Measurements from ENCODE around the gene THUMPD2.

THUMPD2 gene, protein sequence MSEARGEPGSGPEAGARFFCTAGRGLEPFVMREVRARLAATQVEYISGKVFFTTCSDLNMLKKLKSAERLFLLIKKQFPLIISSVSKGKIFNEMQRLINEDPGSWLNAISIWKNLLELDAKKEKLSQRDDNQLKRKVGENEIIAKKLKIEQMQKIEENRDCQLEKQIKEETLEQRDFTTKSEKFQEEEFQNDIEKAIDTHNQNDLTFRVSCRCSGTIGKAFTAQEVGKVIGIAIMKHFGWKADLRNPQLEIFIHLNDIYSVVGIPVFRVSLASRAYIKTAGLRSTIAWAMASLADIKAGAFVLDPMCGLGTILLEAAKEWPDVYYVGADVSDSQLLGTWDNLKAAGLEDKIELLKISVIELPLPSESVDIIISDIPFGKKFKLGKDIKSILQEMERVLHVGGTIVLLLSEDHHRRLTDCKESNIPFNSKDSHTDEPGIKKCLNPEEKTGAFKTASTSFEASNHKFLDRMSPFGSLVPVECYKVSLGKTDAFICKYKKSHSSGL

DNA sequence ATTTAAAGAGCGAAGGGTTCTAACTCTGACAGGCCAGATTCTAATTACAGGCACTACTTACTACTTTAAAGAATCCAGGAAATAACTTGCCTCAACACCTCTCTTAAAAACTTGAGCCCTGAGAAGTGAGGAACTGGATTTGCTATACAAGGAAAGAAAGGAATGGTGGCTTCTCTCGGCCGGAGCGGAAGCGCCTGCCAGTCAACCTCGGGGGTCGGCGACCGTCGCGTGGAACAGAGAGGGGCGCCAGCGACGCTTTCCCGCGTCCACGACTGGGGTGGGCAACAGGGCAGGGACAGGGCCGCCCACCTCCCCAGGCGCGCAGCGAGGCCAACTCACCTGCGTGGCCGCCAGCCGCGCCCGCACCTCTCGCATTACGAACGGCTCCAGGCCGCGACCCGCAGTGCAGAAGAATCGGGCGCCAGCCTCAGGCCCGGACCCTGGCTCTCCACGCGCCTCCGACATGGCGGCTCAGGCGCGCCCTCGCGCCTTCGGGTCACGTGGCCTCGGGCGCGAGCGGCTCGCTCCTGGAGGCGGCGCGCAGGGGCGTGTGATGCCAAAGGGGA is at the start of gene THUMPD2:
THUMPD2 (minus strand) TSS at position 484 of the 566 bp plus-strand sequence; CDS start at position 465, 19 bp downstream.
- peak; percentile 83 for DNase-seq (ENCODE audit: low read depth, low spot score)

DNA sequence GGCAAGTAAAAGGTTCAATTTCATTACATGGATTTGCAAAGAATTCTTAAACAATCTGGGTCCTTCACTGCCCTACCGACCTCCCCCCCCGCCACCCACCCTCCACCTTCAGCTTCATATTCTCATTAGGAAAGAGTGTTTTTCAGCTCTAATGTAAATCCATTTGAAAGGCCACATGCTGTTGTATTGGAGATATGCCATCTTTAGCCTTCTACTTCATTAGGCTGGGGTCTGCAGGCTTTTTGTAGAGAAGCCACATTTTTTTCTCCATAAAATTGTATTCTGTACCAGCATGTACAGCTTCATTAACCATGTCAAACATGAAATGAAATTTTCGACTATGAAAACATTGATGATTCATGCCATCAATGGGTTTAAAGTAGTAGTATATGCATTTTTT is 42.8 kb upstream of the THUMPD2 start:
- DNase-seq (ENCODE audit: low read depth, low spot score), result no peak

DNA sequence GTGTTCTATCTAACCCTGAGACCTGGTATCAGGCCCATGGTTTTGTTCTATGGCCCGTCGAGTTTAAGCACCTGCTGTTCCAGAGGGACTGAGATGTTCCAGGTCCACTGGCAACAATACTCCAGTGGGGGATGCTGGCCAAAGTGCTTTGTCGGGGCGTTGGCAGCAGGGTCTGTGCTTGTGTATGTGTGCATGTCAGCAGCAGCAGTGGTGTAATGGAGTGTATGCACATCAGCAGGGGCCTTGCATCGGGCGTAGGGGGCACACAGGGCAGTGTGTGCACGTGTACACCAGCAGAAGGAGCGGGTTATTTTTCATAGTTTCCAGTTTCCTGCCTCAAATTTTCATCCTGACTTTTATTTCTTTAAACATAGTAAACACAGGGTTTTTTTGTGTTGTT is 37.8 kb upstream of the THUMPD2 start:
- DNase-seq (ENCODE audit: low read depth, low spot score), result no peak

DNA sequence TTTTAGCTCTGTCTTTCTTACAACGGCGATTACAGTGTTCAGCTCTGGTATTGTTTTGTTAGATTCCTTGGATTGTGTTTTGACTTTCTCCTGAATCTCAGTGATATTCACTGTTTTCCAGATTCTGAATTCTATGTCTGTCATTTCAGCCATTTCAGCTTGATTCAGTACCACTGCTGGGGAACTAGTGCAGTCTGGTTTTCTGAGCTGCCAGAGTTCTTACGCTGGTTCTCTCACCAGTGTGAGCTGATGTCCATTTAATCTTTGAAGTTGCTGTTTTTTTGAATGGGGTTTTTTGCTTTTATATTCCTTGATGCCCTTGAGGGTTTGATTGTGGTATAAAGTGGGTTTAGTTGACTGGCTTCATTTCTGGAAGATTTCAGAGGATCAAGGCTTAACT is 37.4 kb upstream of the THUMPD2 start:
- DNase-seq (ENCODE audit: low read depth, low spot score), result no peak

DNA sequence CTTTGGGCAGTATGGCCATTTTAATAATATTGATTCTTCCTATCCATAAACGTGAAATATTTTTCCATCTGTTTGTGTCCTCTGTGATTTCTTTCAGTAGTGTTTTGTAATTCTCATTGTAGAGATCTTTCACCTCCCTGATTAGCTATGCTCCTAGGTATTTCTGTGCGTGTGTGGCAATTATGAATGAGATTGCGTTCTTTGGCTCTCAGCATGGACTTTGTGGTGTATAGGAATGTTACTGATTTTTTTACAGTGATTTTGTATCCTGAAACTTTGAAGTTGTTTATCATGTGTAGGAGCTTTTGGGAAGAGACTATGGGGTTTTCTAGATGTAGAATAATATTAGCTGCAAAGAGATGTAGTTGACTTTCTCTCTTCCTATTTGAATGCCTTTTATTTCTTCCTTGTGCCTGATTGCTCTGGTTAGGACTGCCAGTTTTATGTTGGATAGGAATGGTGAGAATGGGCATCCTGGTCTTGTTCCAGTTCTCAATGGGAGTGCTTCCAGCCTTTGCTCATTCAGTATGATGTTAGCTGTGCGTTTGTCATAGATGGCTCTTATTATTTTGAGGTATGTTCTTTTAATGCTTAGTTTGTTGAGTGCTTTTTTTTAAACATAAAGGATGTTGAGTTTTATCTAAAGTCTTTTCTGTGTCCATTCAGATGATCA is 27.0 kb upstream of the THUMPD2 start:
- DNase-seq (ENCODE audit: low read depth, low spot score), result no peak

DNA sequence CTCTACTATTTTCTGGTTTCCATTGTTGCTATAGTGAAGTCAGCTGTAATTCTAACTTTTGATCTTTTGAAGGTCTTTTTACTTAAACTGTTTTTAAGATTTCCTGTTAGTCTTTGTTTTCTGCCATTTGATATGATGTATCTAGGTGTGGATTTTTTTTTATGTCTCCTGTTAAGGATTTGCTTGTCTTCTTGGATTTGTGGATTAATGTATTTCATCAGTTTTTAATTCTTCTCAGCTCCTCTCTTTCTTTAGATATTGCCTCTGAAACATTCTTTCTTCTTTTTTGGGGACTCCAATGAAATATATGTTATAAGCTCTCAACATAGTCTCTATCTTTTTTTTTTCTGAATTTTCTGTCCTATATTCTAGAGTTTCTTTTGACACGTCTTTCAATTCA is 24.8 kb upstream of the THUMPD2 start:
- no peak for DNase-seq (ENCODE audit: low read depth, low spot score)

DNA sequence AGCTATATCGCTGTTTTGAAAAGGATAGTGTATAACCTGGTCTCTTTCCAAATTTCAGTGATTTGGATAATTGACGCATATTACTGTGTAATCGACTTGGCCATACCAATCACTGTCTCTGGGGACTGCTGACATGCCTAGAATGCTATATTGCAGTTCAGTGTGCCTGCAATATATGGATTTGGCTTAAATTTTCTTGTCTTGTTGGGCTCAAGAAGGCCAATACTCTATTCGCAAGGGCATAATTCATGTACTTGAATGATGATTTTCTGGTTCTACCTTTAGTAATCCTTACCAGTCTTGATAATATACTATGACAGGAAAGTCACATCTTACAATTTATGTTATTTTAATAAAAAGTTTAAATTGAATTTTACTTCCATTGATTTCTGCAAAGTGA is 21.7 kb upstream of the THUMPD2 start:
- no peak for DNase-seq (ENCODE audit: low read depth, low spot score)

DNA sequence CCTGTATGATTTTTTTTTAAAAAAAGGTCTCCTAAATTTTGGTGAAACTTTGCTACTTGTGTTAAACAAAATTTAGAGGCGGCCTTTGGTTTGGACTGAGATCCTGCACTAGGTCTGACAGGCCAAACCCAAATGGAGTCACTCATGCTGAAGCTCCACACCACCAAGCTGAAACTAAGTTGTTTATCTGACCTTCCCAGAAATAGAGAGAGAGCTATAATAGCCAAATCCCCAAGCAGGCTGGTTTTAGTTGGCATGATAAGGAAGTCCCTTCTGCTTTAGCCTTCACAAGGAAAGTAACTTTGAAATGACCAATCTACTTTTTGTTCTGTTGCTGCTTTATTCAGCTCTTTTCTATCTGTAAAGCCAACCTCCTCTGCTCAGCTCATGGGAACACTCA is 17.1 kb upstream of the THUMPD2 start:
- no peak for DNase-seq (ENCODE audit: low read depth, low spot score)

DNA sequence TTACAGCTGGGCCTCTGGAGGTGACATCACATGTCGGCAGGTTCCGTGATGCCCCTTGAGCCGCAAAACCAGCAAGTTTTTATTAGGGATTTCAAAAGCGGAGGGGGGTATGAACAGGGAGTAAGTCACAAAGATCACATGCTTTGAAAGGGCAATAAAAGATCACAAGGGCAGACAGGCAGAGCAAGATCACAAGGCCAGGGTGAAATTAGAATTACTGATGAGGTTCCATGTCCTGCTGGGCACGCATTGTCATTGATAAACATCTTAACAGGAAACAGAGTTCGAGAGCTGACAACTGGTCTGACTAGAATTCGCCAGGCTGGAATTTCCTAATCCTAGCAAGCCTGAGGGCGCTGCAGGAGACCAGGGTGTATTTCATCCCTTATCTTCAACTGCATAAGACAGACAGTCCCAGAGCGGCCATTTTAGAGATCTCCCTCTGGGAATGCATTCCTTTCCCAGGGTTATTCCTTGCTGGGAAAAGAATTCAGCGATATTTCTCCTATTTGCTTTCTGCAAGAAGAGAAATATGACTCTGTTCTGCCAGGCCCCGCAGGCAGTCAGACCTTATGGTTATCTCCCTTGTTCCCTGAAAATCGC is 11.3 kb upstream of the THUMPD2 start:
- peak; percentile 10 for DNase-seq (ENCODE audit: low read depth, low spot score)

DNA sequence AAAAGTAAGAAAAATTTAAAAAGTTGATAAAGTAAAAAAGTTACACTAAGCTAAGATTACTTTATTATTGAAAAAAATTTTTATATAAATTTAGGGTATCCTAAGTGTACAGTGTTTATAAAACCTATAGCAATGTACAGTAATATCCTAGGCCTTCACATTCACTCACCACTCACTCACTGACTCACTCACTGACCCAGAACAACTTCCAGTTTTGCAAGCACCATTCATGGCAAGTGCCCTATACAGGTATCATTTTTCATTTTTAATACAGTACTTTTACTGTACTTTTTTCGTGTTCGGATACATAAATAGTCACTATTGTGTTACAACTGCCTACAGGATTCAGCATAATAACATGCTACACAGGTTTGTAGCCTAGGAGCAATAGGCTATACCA is 8.9 kb upstream of the THUMPD2 start:
- no peak for DNase-seq (ENCODE audit: low read depth, low spot score)

DNA sequence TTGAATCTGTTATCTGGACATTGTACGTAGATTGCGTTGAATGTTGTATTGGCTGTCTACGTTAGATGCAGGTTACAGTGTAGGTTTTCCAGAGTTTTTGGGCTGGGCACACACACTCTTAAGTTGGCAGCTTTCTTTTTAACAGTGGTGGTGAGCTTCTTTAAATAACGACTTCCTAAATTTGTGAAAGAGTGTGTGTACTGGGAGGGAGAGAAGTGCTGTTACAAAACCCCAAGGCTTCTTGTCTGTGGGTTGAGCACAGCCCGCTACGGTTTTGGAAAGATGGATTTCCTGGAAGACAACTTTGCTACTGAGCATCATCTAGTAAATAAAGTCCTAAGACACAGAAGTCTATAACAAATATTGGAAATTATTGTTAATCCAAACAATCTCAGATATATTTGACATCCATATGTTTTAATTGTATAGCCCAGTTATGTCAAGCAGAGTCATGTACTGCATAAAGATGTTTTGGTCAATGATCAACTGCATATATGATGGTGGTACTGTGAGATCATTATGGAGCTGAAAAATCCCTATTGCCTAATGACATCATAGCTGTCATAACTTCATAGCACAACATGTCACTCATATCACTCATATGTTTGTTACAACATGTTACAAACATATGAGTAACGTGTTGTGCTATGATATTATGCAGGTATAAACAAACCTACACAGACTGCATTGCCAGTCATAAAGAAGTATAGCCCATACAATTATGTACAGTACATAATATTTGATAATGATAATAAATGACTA is 7.9 kb upstream of the THUMPD2 start:
- no peak for DNase-seq (ENCODE audit: low read depth, low spot score)

DNA sequence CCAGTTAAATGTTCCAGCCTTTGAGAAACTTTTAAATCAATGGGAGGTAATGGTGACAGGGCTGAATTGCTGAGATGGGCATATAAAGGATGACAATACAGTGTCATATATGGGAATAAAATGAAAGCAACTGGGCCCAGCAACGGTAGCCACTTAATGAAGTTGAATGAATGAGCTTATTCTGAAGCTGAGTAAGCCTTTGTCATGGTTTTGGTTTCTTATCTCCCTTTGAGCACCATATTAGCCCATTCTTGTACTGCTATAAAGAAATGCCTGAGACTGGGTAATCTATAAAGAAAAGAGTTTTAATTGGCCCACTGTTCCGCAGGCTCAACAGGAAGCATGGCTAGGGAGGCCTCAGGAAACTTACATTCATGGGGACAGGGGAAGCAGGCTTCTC is 3.5 kb upstream of the THUMPD2 start:
- DNase-seq (ENCODE audit: low read depth, low spot score), result no peak

DNA sequence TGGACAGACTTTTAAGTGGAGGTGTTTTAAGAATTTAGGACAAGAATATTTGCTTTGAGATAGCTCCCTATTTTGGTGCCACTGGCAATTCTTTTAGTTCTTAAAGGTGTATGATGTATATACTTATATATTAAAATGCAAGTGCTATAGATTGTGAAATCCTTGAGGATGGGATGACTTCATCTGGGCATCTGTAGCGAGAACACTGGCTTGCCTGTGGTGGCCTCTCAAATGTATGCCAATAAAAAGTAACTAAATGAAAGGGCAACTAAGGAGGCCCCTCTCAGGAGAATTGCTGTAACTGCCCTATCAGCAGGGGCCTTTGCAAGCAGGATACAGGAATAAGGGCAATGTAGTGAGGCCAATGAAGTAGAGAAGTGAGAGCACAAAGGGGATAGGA is 2.6 kb upstream of the THUMPD2 start:
- no peak for DNase-seq (ENCODE audit: low read depth, low spot score)

DNA sequence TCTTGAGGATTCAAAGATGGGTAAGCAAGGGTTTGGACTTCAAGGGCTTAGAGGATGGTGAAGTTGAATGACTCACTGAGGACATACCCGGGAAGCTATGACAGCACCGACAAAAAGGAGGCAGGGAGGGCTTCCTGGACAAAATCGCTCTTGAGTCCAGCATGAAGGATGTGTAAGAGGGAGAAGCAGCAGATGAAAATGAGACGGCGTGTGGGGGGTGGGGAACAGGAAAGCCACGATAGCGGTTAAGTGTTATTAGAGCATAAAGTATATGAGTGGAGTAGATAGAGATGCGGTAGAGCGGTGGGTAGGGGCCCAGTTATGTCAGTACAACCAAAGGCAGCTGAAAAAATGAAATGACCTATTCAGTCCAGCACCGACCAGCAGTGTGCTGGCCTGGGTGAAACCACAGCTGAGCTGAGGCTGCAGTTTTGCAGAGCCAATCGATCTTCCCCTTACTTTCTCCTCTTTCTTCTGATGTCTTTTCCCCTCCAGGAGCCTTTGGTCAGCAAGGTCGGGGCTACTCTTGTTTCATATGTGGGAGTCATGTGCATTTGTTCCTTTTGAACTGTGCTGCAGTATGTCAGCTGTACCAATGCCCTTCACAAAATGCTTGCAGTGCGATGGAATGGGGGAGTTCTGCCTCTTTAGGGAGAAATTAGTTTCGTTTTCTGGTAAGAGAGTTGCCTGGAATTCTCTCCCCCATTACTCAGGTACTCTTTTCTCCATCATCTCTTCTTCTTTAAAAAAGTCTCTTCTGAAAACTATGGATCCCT is 2.0 kb upstream of the THUMPD2 start:
- DNase-seq (ENCODE audit: low read depth, low spot score), result no peak

DNA sequence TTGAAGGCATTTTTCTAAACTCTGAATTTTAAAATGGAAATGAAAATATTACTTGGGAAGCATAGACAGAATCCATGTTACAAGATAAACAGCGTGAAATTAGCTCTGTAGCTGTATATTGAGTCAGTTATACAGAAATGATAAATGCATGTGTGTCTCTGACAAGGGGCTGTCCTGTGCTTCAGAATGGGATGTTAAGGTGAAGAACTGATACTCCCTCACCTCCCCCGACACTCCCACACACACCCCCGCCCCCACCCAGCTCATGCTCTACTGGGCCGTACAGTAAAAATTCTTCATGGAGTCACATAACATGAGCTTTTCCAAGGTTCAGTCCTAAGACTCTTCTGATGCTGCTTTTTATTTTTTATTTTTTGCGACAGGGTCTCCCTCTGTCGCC is 869 bp upstream of the THUMPD2 start:
- DNase-seq (ENCODE audit: low read depth, low spot score), result no peak

DNA sequence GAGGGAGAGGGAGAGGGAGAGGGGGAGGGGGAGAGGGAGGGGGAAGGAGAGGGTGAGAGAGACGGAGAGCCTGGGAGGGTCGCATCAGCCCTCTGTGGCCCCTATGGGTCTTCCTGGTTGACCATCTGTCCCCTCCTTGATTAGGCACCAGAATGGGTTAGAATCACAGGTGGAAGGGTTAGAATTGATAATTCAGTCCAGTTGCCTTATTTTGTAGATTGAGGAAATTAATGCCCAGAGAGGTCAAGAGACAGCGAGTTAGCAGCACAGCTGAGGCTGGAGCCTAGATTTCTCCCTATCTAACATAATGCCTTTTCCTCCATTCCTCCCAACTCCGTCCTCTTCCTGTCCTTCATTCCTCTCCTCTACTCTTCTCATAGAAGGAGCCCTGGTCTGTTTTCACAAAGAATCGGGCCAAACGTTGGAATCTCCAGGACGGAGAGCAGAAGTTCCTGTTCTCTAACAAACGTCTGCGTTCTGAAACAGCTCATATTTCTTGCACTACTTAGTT is 338 bp upstream of the THUMPD2 start:
- DNase-seq (ENCODE audit: low read depth, low spot score), result no peak

DNA sequence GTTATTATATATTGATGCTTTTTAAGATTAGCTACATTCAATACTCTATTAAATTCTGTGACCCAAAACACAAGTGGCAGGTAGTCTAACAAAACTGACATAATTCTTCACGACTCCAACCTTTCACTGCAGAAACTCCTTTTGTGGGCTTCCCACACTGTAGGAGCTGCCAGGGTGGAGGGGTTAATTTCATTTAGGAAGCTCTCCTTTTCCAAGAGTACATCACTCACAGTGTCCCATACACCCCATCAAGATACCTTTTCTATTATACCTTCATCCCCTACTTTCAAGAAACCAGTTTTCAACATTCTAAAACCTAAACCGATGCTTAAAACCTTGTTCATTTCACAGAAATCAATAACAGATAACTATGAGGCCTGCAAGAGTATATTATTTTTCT is 825 bp downstream of the THUMPD2 start:
- DNase-seq (ENCODE audit: low read depth, low spot score), result no peak

DNA sequence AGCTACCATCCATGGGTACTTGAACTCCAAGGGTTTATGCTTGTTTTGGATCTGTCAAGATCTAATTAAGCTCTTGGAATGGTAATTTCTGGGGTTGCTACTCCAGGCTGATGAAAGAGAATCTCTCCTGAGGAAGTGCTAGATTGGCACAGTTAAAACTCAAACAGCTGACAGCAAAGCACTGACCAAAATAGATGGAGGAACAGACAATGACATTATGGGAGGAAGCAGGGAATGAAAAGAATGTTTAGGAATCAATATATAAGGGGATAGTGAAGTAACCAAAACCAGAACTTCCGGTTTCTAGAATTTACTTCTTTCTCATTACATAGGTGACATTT is 6.3 kb downstream of the THUMPD2 start:
- DNase-seq (ENCODE audit: low read depth, low spot score), result no peak

DNA sequence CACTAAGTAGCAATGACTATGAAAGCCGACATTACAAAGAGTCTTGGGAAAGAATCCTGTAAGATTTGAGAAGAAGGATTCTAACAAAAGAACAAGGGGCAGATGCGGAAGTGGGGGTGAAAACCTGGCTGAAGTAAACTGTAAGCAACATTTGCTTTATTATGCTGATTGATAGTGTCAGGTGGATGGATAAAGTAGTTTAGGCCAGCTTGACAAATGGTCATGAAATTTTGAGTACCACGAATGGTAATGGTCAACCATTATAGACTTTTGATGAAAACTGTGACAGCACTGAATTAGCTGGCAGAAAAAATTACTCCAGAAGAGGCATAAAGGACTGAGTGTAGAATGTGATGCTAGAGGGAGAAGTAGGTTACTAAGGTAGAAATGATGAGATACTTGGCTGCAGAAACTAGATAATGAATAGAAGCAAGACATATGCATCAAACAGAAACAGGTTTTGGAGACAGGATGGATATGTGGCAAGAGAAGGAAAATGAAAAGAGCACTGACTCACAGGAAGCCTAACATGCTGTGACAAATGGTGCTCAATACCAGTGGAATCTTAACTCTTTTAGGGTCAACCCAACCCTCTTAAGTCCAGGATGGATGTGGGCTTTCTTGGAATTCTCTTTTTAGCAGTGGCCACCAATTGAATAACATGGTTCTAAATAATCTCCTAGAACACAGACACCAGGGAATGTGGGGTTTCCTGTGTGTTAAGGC is 6.8 kb downstream of the THUMPD2 start:
- DNase-seq (ENCODE audit: low read depth, low spot score), result no peak

DNA sequence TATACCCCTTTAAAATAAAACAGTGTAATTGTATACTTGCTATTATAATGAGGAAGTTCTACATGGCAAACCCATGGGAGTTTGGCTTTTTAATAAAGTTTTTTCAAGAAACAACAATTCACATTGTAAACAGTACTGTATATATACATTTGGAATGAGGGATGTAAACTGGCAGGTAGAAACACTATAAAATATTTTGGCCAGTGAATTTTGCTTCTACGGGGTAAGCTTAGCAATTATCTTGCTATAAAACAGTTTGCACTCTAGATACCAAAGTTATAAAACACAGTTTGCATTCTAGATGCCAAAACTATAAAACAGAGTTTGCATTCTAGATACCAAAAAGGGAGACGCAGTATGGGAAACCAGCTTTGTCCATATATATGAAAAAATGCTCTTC is 16.6 kb downstream of the THUMPD2 start:
- no peak for DNase-seq (ENCODE audit: low read depth, low spot score)
